GM19468 (cell line): ENCODE results near the gene POLR3B.
"Not testable (repeated sequence)": the region's sequence is repeated elsewhere in the genome, so short reads cannot be mapped to it uniquely, and the experiment has no call there.

Experiments used
- ATAC-seq: cut with Tn5 transposase; IDR thresholded peaks from one replicate; pipeline ENCODE4 v1.9.1; 2021; ENCODE audit warnings: mild to moderate bottlenecking, moderate library complexity, moderate number of reproducible peaks; ENCODE audit not compliant: unreplicated experiment; ENCODE audit errors: extremely low read depth

Gene POLR3B

DNA sequence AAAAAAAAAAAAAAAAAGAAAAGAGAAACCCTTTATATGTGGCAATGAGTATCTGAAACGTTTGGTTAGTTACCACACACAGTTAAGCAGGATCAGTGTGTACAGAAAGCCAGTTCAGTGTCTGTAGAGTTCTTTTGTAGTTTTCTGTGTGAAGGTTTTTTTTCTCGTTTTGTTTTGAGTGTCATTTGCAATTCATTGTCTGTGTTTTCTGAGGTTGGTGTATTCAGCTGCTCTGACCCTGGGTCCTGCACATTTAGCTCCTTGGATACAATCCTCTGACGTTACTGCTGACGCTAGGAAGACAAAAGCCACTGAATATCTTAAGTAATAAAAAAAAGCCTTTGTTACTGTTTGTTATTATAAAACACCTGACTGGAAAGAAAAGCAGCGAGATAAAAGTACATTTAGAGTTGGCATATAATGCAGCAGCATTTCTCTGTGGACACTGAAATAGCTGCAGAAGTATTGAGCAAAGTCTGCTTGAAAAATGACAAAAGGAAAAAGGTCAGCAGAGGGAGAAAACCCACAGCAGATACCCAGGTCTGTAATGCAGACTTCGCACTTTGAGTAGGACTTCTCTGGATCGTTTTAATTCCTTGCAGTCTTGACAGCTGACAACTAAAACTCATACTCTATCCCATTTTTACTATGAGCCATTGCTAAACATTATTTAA, 89.0 kb downstream of the POLR3B start:
- no peak for ATAC-seq

GRCh38 chr12:106452309-106452708, 94.8 kb downstream of the POLR3B start:
- ATAC-seq = no peak

DNA sequence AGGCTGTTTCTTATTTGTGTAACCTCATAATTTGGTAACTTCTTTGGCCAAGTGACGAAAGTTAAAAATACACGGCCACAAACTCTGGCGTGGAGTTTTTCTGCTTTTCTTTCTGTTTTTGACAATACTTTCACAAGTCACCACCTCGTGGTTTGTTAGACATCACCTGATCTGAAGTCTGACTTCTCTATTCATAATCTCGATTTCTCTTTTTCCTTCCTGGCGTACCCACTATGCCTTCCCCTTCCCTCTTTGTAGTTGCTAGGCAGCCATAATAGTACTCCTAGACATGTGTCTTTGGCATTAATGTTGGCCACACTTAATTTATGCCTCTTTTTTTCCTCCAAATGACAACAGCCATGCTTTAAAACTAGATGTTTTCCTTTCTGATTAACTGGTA, 97.6 kb downstream of the POLR3B start:
- no peak for ATAC-seq

DNA sequence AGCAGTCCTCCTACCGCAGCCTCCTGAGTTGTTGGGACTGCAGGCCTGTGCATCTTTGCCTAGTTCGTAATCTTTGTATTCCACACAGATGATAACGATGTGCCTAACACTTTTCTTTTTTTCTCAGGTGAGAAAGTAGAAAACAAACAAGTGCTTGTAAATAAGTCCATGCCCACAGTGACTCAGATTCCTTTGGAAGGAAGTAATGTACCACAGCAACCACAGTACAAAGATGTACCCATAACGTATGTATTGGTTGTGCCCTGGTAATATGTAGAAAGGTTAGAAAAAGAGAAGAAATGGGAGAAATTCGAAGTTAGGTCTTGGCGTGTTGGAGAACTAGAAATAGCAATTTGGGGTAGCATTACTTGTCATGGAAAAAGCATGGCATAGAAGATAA, 101.6 kb downstream of the POLR3B start:
- ATAC-seq = no peak

DNA sequence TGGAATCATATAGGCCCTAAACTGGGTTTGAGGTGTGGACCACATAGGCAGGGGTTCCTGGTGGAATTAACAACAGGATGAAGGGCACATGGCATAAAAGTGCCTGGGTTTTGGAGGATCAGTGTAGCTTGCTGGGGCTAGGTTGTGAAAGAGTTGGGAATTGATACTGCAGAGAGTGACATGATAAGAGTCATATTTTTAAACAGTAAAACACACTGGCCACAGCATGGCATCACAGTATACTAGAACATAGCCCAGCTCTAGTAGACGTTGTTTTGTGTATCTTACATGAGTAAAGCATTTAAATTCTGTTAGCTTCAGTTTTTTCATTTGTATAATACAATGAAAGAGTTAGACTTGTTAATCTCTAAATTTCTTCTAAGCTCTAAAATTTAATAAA, 102.0 kb downstream of the POLR3B start:
- ATAC-seq = no peak

GRCh38 chr12:106461730-106462129, 104.2 kb downstream of the POLR3B start:
- ATAC-seq = no peak

DNA sequence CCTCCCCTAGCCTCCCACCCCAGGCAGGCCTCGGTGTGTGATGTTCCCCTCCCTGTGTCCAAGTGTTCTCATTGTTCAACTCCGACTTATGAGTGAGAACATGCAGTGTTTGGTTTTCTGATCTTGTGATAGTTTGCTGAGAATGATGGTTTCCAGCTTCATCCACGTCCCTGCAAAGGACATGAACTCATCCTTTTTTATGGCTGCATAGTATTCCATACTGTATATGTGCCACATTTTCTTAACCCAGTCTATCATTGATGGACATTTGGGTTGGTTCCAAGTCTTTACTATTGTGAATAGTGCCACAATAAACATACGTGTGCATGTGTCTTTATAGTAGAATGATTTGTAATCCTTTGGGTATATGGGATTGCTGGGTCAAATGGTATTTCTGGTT, 108.1 kb downstream of the POLR3B start:
- ATAC-seq = not testable (repeated sequence)

DNA sequence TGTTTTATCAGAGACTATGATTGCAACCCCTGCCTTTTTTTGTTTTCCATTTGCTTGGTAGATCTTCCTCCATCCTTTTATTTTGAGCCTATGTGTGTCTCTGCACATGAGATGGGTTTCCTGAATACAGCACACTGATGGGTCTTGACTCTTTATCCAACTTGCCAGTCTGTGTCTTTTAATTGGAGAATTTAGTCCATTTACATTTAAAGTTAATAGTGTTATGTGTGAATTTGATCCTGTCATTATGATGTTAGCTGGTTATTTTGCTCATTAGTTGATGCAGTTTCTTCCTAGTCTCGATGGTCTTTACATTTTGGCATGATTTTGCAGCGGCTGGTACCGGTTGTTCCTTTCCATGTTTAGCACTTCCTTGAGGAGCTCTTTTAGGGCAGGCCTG, 118.1 kb downstream of the POLR3B start:
- ATAC-seq = not testable (repeated sequence)

DNA sequence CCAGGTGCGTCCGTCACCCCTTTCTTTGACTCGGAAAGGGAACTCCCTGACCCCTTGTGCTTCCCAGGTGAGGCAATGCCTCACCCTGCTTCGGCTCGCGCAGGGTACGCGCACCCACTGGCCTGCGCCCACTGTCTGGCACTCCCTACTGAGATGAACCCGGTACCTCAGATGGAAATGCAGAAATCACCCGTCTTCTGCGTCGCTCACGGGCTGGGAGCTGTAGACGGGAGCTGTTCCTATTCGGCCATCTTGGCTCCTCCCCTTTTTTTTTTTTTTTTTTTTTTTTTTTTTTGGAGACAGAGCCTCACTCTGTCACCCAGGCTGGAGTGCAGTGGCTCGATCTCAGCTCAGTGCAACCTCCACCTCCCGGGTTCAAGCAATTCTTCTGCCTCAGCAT, 120.1 kb downstream of the POLR3B start:
- ATAC-seq = not testable (repeated sequence)

- ATAC-seq = no peak
Measured at GRCh38 chr12:106480251-106480650, 122.7 kb downstream of the POLR3B start.

DNA sequence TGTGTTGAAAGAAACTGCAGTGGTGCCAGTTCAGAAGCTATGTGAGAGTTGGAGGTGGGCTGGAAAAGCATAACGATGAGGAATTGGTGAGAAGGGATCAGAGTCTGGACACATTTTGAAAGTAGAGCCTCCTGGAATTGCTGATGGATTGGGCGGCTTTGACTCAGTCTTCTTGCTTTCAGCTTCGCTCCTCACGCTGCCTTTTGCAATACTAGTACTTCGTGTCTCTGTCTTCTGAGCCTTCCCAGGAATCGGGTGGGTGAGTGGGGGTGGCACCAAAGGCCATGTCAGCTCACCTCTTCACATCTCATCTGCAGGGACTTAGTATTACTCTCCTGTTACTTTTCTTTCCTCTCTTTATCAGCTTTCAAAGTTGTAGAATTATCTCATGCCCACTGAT, 123.7 kb downstream of the POLR3B start:
- ATAC-seq = no peak

DNA sequence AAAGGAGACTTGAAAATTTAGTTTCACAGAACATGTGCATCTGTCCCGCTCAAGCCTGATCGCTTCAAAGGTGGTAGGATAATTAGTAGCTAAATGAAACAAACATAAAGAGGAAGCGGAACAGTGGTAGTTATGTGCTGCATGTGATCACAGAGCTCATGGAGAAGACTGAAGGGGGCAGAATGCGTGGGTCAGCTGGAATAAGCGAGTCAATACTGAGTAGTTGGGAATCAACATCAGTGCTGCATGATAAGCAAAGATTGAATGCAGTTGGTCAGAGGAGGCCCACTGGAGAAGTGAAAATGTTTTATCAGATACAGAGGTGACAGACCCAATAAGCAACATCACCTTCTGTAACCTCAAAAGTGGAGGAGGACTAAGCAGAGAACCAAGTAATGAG, 130.1 kb downstream of the POLR3B start:
- ATAC-seq = no peak

GRCh38 chr12:106488884-106489283, 131.3 kb downstream of the POLR3B start:
- no peak for ATAC-seq

DNA sequence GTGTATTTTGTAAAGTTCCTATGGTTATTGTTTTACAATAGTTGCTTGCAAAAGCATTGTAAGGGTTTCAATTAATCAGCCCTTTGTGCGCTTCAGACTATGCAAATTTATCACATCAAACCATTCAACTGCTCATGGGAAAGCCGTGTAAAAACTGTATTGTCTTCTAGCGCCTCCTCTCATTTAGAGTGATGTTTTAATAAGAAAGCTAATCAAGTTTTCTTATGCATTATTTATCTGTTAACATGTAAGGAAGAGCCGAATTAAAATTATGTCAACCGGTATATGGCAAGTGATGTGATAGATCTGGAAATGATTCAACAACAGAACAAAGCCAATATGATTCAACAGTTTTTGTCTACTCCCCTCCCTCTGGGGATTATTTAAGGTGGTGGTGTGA, 132.7 kb downstream of the POLR3B start:
- ATAC-seq = no peak

- ATAC-seq = no peak
Measured at GRCh38 chr12:106492857-106493256, 135.3 kb downstream of the POLR3B start.

DNA sequence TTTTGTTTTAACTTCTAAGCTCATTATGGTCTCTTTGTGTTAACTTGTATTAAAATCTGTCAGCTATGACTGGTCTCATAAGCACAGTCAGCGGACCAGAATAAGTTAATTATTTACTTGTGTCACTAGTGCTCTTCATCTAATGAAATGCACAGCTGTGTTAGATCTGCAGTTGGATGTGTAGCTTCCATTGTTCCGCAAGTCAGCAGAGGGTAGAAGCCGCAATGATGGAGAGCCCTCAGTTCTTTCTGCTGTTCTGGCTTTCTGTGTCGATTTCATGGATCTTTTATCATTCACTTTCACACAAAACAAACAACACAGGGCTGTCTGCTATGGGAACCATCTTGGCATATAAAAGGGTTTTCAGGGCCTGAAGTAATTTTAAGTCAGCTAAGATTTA, 136.0 kb downstream of the POLR3B start:
- no peak for ATAC-seq

DNA sequence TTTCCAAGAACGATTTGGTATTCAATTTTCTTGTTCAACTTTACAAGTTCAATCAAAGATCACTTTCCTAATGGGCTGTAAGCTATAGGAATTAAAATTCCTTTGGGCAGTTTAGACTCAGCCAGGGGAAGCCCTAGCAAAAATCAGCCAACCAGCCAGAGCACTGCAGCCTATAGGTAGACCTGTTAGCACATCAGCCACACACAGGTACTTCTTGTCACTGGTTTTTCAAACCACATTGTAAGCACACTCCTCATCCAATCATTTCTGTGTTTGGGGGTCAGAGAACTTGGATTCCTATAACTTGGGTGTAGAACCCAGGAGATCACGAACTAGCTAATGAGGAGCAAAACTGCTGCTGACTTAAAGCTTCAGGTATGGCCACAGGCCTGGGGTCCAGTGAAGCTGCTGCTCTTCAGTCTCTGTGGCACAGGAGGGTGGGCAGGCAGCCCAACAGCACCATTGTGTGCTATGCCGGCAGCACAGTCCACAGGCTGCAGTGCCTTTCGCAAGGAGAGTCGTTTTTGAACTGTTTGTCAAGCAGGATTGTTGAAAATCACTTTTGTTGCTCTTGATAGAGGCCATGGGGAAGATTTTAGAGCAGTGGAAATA, 137.9 kb downstream of the POLR3B start:
- ATAC-seq = no peak

GRCh38 chr12:106498056-106498455, 140.5 kb downstream of the POLR3B start:
- ATAC-seq = no peak

DNA sequence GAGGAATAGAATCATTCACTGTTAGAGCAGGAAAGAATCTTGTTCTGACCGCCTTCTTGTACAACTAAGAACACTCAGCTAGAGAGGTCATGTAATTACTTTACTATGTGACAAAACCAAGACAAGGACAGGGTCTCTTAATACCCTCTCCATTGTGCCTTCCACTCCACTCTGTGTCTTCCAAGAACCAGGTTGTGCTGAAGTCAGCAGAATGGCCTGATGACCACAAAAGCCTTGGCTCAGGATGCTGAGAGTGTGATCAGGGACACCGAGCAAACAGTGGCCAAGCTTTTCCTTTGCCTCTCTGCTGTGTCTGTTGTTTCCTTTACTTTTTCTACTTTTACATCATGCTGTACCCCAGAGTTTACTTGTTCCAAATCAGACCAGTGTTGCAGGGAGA, 142.1 kb downstream of the POLR3B start:
- ATAC-seq = no peak

GRCh38 chr12:106506691-106507090, 149.1 kb downstream of the POLR3B start:
- ATAC-seq = no peak

- ATAC-seq = no peak
Measured at GRCh38 chr12:106508966-106509365, 151.4 kb downstream of the POLR3B start.

DNA sequence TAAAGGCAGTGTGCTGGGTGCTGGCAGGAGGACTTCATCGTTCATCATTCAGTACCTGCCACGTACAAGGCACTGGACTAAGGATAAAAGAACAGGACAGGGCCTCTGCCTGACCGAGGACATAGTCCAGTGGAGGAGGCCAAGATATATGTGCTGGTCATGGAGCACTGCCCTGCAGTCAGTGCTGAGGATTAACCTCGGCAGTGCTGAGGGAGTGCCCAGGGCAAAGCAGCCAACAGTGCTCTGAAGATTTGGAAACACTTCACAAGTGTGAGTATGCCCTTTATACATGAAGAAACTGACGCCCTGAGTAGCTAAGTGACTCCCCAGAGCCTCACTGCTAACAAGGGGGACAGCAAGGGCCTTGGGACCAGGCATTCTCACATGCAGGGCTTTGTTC, 153.8 kb downstream of the POLR3B start:
- ATAC-seq = no peak
